HEK293 (cell line): ENCODE results near the gene CDH8.

Source experiments
- CTCF ChIP-seq: fragments of 450-650 bp; formaldehyde crosslinking; IDR thresholded peaks from 2 replicates; pipeline ENCODE4 v1.5.1; 2016; ENCODE audit warnings: missing biosample characterization, missing genetic modification characterization
- KLF10 ChIP-seq: fragments of 450-650 bp; IDR thresholded peaks from 2 replicates; pipeline ENCODE4 v1.5.1; 2018; ENCODE audit warnings: missing biosample characterization, mild to moderate bottlenecking, missing genetic modification characterization
- SP2 ChIP-seq: fragments of 450-650 bp; formaldehyde crosslinking; IDR thresholded peaks from 2 replicates; pipeline ENCODE4 v1.5.1; 2016; ENCODE audit warnings: missing biosample characterization, missing genetic modification characterization
- ZBTB11 ChIP-seq: fragments of 450-650 bp; formaldehyde crosslinking; conservative IDR thresholded peaks from 2 replicates; pipeline ENCODE4 v1.5.1; 2016; ENCODE audit warnings: low read depth, missing biosample characterization, missing genetic modification characterization
- ZNF140 ChIP-seq: fragments of 450-650 bp; formaldehyde crosslinking; IDR thresholded peaks from 2 replicates; pipeline ENCODE4 v1.5.1; 2016; ENCODE audit warnings: missing biosample characterization, missing genetic modification characterization
- ZNF335 ChIP-seq: fragments of 450-650 bp; formaldehyde crosslinking; conservative IDR thresholded peaks from 2 replicates; pipeline ENCODE4 v1.5.1; 2016; ENCODE audit warnings: missing biosample characterization, missing genetic modification characterization
- ZNF514 ChIP-seq: fragments of 450-650 bp; formaldehyde crosslinking; IDR thresholded peaks from 2 replicates; pipeline ENCODE4 v1.5.1; 2016; ENCODE audit warnings: missing biosample characterization, missing genetic modification characterization
- ZNF610 ChIP-seq: fragments of 450-650 bp; formaldehyde crosslinking; IDR thresholded peaks from 2 replicates; pipeline ENCODE4 v1.5.1; 2016; ENCODE audit warnings: missing biosample characterization, missing genetic modification characterization, borderline replicate concordance

GRCh38 chr16:61797961-61798507, 238.2 kb downstream of the CDH8 start:
- TF ChIP-seq CTCF (tag by site-specific recombination) (no peak), ZNF610 (tag by site-specific recombination) (no peak), ZNF335 (tag by site-specific recombination) (no peak), KLF10 (tag by site-specific recombination) (no peak), ZNF140 (tag by site-specific recombination) (no peak), ZBTB11 (no peak), SP2 (tag by site-specific recombination) (no peak), ZNF514 (tag by site-specific recombination) (no peak)
